LoVo (cell line): ENCODE data around the gene SPATA1.

Experiments
- DNase-seq: peaks from one replicate; pipeline ENCODE4 v3.0.0-alpha.2; 2016; ENCODE audit warnings: low spot score

Gene SPATA1

DNA sequence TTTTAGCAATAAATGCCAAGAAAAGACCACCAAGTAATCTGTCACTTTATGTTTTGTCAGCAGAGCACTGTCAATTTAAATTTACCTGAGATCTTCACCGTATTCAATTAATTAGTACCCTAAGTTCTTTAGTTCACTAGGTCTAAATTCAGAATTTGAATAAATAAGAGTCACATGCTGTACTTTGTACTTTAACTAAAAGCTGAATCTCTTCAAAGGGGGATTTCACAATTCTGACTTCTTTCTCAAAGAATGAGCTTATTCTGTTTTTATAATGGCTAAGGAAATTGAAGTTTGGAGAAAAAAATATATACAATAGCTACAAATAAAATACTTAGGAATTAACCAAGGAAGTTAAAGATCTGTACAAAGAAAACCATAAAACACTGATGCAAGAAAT is 2.3 kb downstream of the SPATA1 start:
- no peak for DNase-seq

DNA sequence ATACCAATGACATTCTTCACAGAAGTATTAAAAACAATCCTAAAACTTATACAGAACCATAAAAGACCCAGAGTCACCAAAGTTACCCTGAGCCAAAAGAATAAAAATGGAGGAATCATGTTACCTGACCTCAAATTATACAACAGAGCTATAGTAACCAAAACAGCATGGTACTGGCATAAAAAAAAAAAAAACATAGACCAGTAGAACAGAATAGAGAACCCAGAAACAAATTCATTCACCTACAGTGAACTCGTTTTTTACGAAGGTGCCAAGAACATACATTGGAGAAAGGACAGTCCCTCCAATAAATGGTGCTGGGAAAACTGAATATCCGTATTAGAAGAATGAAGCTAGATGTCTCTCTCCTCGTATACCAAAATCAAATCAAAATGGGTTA is 2.8 kb downstream of the SPATA1 start:
- no peak for DNase-seq

DNA sequence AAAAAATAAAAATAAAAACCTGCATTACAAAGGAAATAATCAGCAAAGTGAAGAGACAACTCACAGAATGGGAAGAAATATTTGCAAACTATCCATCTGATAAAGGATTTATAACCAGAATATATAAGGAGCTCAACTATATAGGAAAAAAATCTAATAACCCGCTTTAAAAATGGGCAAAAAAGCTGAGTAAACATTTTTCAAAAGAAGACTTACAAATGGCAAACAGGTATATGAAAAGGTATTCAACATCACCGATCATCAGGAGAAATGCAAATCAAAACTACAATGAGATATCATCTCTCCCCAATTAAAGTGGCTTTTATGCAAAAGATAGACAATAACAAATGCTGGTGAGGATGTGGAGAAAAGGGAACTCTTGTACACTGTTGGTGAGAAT is 4.0 kb downstream of the SPATA1 start:
- no peak for DNase-seq

DNA sequence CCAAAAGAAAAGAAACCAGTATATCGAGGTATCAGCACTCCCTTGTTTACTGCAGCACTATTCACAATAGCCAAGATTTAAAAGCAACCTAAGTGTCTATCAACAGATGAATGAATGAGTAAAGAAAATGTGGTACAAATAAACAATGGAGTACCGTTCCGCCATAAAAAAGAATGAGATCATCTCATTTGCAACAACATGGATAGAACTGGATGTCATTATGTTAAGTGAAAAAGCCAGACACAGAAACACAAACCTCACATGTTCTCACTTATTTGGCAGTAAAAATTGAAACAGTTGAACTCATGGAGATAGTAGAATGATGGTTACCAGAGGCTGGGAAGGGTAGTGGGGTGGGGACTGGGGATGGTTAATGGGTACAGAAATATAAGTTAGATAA is 4.5 kb downstream of the SPATA1 start:
- DNase-seq: no peak

DNA sequence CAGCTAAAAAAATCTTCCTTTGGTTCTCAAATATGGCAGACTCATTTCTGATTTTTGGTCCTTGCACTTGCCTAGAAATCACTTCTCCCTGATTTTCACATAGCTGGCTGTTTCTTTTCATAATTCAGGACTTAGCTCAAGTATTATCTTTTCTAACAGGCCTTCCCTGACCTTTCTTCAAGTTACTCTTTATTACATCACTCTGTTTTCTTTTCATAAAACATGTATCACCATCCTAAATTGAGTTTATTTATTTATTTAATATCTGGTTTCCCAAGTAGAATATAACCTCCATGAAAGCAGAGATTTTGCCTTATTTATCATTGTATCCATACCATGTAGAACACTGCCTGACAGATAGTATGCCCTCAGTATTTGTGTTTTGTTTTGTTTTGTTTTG is 18.4 kb downstream of the SPATA1 start:
- no peak for DNase-seq

DNA sequence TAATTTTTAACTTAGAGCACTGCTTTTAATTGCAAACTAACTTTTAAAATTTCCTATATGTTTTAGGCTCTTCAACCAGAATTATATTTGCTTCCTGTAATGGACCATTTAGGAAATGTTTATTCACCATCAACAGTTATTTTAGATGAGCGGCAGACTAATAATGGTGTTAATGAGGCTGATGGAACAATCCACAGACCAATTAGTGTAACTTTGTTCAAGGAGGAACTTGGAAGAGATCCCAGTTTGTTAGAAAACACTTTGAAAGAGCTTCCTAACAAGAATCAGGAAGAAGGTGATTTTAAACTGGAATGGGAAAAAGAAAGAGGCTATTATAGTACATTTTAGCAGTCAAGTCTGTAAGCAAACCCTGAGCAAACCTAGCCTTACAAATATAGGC is 19.6 kb downstream of the SPATA1 start:
- no peak for DNase-seq

DNA sequence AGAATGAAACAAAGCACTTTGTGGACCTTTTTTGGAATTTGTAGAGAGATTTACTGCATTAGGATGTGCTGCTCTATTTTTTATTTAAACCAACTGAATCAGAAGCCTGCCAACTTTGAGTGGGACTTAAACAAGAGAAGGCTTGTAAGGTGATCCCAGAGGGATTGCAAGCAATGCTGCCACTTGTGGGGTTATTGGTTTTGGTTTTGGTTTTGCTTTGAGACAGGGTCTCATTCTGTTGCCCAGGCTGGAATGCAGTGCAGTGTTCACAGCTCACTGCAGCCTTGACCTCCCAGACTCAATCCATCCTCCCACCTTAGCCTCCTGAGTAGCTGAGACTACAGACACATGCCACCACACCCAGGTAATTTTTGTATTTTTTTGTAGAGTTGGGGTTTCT is 32.4 kb downstream of the SPATA1 start:
- no peak for DNase-seq

DNA sequence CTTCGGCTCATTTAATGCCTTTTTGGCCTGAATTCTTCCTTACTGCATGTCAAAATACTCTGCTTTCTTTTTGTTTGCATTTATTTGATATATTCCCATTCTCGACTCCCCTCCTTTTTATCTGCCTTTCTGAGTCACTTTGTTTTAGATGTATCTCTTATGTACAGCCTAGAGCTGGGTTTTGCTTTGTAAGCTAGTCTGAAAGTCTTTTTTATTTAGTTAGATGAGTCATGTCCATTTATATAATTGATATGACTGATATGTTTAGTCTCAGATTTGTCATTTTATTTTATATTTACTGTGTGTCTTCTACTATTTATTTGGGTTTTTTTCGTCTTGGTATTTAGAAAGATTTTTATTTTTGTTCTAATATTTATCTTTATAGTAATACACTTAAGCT is 33.8 kb downstream of the SPATA1 start:
- DNase-seq: peak; percentile 7

DNA sequence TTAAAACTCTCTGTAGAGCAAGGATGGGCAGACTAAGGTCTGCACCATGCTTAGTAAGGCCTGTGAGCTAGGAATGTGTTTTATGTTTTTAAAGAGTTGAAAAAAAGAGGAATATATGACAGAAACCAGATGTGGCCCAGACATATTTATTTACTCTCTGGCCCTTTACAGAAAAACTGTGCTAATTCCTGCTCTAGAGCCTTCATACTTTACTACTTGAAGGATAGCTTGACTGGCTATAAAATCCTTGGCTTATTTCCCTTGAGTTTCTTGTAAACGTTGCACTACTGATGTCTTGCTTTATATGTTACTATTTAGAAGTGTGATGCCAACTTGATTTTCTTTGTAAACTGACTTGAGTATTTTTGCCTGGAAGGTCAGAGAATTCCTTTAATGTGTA is 34.6 kb downstream of the SPATA1 start:
- DNase-seq: no peak

DNA sequence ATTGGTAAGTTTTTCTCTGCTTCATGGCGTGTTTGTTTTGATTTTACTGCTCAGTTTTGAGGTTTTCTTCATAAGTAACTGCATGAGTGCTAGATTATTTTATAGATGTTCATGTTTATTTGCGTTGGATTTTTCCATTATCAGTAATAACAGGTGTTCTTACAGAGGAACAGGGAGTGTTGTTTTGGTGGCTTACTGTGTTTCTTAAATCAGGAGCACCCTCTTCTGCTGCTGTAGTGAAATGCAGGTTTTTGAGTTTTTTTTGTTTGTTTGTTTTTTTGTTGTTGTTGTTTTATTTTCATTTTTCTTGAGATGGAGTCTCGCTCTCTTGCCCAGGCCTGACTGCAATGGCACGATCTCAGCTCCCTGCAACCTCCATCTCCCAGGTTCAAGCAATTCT is 35.5 kb downstream of the SPATA1 start:
- peak; percentile 4 for DNase-seq

DNA sequence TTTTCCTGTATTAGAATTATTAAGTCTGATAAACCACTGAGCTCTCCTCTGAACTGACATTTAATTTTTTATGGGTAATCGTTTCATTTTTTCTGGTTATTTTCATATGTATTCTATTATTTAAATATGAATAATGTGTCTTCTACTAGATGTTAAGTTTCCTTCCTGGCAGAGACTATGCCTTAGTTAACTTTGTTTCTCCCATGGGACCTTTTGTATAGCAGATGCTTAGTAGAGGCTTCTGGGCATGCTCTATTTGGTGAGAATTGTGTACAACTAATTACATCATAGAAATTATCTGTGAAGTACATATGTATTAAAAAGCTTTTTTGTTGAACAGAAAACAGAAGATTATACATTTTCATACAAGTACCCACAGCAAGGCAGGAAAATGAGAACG is 44.6 kb downstream of the SPATA1 start:
- no peak for DNase-seq

DNA sequence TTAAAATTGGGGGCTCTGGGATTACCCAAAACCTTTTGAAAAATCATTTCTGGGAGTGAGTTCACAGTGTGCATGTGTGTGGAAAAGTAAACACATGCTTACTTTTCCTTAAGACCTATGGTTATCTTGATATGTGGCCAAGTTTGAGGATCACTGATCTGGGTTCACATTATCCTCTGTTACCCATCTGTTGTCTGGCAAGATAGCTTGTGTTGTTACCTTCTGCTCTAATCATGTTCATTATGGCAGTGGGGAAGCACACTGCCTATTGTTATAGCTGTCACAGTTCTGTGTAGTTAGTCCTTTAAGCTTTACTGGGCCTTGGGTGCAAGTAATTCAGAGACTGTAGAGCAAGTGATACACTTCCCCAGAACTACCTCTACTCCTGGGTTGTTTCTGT is 63.0 kb downstream of the SPATA1 start:
- no peak for DNase-seq

DNA sequence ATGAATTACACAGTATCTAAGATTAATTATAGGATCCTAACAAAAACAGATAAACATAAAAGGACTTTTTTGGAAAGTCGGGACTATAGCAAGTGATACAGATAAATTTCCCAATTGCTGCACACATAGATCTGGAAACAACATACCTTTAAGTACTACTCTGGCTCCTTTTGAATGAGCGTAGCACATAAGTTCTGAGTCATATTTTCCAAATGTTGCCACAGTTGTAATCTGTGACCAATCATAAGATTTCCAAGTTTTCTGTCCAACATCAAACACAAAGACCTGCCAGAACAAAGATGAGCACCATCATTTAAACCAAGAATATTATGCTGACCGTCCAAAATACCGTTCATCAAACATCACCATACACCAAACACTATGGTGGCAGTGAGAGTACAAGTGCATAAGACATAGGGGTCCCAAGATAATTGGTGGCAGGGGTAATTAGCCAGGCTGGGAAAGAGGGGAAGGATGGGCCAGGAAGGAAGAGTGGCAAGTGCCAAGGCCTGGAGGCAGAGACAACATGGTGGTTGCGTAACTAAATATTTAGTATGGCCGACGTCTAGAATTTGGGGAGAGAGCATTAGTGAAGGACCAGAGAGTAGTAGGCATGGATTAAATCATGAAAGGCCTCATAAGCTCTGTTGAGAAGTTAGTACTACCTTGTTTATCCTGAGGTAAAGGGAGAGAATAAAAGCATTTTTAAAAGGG is 64.4 kb downstream of the SPATA1 start:
- DNase-seq: no peak

DNA sequence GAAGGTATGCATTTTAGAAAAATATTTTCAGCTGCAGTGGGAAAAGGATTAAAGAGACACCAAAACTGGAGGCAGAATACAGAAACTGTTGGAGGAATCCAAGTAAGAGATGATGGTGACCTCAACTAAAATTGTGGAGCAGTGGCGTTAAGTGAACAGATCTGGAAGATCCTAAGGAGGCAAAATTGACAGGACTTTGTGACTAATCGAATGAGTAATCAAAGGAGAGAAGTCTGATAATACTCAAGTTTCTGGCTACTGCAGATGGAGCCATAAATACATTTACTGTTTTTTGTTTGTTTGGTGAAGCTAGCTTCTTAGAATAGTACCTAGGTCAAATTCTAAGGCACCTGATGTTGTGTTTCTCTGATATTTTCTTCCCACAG is 65.0 kb downstream of the SPATA1 start:
- DNase-seq: no peak

DNA sequence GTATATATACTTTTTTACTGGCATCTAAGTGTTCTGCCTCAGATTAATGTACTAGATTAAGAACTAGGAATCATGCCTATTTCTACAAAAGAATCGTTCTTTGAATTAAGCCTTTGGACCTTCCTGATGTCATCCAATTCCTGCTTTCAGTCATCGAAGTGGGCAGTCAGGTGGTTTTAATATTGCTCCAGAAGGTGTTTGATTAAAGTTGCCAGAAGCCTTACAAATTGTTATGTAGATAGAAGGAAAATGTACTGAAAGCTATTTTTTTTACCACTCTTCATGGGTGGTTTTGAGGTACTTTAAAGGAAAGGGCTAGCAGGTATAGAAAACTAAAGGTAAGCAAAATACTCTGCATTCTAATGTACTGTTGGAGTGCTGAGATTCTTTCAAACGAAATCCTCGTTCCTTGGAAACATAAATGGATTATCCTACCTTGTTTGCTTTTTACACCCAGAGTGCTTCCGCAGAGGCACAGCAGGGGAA is 67.3 kb downstream of the SPATA1 start:
- DNase-seq: no peak

DNA sequence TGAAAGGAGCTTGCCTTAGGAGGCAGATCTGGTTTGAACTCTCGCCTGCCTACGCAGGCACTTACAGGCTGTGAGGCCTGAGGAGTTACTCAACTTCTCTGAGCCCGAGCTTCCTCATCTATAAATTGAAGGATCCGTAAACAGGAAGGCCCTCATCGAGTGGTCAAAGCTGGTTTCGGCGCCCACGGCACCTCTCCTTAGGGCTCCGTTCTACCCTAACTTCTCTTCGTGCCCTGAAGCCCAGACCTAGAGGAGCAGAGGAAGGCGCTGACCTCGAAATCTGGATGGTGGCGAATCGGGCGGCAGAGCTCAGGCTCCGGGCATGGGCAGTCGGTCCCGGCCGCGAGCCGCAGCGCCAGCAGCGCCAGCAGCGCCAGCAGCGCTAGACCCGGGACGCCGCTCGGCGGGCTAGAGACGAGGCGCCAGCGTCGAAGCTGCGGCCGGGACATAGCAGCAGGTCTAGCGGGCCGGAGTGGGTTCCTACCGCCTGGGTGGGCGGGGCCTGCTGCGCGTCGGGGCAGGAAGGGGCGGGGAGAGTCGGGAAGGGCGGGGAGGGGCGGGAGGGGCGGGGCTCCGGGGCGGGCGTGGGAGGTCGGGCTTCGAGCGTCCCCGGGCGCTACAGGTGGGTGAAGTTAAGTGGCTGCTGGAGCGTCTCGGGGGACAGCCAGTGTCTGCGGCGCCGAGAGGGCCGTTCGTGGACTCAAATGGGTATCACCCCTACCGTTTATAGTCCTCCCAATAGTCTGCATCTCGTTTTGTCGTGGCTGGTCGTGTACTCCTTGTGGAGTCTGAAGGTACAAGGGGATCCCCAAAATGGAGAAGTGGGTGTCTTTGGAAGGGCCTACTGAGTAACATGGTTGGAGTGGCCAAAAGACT is 68.0 kb downstream of the SPATA1 start, which contains the start of gene CTBS:
CTBS (minus strand) TSS at position 474 of the 876 bp plus-strand sequence; CDS start at position 449, 25 bp downstream.
- DNase-seq: peak; percentile 85

DNA sequence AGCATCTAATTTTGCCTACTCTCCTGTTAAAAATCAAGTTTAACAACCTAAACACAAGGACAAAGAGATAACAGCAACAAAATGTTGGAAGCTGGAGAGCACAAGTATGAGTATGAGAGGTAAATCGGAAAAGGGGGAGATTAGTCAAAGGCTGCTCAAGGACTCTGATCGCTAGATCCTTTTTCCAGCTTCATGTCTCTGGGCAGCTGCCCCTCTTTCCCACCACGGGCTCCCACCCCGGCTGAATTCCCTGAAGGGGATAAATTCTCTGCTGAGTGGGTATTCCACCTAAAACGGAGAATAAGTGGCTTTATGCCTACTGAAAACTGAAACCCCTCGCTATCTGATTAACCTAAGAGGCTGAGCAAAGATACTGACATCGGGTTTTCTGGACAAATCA is 68.8 kb downstream of the SPATA1 start:
- DNase-seq: no peak

DNA sequence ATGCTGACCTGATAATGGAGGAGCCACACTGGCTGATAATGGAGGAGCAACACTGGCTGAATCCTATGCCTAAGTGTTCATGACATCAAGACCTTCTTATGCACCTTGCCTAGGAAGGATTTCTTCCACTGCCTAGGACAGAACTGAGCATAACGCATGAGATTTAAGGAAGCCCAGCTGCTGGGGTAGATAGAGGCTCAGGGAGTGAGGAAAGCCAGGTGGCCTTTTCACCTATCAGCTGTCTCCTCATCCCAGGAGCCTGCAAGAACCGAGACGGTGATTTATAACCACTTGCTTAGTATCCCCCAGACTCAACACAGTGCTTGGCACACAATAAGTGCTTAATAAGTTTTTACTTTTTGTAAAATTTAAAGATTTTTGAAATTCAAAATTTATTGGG is 75.5 kb downstream of the SPATA1 start:
- DNase-seq: no peak

DNA sequence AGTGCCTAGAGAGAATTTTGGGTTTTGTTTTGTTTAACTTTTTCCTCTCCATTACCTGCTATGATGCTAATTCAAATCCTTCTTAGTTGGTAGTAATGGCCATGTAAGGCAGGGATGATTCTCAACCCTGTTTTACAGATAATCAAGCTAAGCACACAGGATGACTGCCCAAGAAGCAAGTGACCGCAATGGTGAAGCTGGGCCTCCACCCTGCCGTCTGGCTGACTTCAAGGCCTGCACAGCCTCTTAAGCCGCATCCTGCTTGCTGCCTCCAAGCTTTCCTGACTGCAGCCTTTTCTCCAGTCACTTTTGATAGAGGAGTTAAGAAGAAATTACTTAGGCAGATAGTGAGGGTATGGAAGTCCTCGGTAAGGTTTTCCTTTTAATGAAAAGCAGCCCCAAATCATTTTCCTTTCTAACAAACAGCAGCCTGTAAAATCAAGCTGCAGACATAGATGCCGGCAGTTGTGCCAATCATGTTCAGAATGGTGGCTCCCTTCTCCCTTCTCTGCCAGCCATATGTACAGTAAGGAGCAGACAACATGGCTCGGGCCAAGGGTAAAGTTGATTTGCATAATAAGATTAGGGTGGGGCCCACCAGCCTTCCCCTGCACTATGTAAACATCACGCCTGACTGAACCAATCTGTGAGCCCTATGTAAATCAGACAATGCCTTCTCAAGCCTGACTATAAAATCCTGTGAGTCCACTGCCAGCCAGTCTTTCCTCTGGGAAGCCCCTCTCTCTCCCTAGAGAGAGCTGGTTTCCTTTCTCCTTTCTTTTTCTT is 76.8 kb downstream of the SPATA1 start:
- no peak for DNase-seq

DNA sequence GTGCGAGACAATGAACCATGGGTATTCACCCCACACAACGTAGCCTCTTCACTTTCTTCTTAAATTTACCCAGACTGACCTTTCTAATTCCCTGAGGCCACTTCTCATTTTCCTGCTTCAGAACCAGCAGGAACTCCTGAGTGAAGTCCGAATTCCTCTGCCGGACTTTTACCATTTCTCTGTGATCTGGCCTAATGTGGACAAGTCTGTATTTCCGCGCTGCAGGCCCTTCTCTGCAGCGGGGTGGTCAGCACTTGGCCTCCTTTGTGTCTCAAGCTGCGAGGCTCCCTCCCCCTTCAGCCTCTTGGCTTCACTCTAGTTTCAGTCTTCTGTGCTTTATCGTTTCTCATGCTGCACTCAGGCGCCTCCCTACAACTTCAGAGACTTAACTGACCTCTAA is 77.5 kb downstream of the SPATA1 start:
- DNase-seq: no peak

DNA sequence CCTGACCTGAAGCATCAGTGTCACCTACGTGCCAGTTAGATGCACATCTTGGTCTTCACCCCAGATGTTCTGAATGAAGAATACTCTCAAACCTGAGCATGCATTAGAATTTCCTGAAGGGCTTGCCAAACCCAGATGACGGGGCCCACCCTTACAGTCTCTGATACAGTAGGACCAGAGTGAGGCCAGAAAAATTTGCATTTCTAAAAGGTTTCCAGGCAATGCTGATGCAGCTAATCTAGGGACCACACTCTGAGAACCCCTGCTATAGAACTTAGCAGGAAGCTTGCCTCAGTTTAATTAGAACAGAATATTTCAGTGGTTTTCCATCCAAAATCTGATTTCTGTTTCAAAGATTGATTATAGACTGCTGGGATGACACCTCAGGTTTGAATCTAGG is 77.9 kb downstream of the SPATA1 start:
- no peak for DNase-seq

DNA sequence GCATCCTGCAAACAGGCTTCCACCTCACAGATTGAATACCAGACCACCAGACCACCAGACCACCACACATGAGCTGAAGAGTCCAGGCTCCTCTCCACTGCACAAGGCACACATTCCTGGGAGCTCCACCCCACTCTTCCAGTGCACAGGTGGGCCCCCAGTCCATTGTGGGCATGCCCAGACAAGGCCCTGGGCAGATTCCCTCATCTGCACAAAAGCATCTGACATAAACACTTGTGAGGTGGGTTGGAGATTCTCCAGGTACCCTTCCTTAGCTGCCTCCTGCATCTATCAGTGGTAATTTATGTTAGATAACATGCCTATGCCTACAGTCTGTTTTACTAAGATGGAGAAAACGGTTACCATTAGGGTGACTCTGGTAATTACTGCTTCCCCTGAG is 79.6 kb downstream of the SPATA1 start:
- DNase-seq: no peak

DNA sequence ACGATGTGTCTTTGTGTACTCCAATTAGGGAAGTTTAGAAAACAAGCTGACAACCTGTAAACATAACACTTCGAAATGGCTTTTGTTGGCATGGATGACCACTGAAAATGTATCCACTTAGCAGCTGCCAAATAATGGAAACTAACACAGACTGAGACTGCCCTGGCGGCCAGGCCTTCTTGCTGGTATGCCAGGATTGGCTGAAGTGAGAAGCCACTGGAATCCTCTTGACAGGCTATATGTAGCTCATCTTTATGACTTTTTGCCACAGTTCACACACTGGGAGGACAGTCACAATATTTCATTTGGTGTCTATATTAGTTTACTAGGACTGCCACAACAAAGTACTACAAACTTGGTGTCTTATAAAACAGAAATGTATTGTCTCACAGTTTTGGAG is 80.9 kb downstream of the SPATA1 start:
- no peak for DNase-seq
